Measurements from ENCODE around the gene ZNF287. TPM values are rescaled to one million over a fixed set of nuclear protein-coding genes. Genes with fewer than 3 reads are reported as not detected.
"Not testable (repeated sequence)": the region's sequence is repeated elsewhere in the genome, so short reads cannot be mapped to it uniquely, and the experiment has no call there.

The ZNF287 gene
- total and polyA plus RNA-seq, 10 donors: 5.1 to 12.2 (median 8.8) TPM

DNA sequence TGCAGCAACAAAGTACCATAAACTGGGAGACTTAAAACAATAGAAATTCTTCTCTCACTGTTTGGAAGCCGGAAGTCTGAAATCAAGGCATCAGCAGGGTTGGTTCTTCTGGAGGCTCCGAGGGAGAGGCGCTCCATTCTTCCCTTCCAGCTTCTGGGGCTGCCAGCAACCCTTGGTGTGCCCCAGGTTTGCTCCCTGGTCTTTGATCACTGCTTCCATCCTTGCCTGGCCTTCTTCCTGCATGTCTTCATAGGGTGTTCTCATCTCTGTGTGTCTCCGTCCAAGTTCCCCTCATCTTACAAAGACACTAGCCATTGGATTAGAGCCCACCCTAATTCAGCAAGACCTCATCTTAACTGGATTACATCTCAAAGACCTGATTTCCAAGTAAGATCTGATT, 41.7 kb downstream of the ZNF287 start:
- no peak overlapping the region for H3K4me3 ChIP-seq
- no peaks in the 10 kb centered on the region for H3K9me3 ChIP-seq
- H3K4me1 ChIP-seq: no peaks in the 10 kb centered on the region
- peaks cover 0 to 22% (median 0%) of the 10 kb centered on the region in 7 donors for H3K27me3 ChIP-seq (replicated peaks in 1 of 7)
- TF ChIP-seq POLR2A (IDR thresholded peaks at IDR 0.05): no peak
- TF ChIP-seq, protein P1, sequence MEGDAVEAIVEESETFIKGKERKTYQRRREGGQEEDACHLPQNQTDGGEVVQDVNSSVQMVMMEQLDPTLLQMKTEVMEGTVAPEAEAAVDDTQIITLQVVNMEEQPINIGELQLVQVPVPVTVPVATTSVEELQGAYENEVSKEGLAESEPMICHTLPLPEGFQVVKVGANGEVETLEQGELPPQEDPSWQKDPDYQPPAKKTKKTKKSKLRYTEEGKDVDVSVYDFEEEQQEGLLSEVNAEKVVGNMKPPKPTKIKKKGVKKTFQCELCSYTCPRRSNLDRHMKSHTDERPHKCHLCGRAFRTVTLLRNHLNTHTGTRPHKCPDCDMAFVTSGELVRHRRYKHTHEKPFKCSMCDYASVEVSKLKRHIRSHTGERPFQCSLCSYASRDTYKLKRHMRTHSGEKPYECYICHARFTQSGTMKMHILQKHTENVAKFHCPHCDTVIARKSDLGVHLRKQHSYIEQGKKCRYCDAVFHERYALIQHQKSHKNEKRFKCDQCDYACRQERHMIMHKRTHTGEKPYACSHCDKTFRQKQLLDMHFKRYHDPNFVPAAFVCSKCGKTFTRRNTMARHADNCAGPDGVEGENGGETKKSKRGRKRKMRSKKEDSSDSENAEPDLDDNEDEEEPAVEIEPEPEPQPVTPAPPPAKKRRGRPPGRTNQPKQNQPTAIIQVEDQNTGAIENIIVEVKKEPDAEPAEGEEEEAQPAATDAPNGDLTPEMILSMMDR (IDR thresholded peaks at IDR 0.05 in 8 of 11, conservative IDR thresholded peaks at IDR 0.05 in 3 of 11): no peak
- H3K36me3 ChIP-seq: no peaks in the 10 kb centered on the region
- WGBS, 5 donors: 76 to 94% (median 89%) methylated on average over 4 of the region's 4 CpGs
- no peak for DNase-seq
- H3K27ac ChIP-seq: no peak overlapping the region
- intact Hi-C loops (cut with DNase I; ENCODE audit: low total_unique reads): no loop called here

DNA sequence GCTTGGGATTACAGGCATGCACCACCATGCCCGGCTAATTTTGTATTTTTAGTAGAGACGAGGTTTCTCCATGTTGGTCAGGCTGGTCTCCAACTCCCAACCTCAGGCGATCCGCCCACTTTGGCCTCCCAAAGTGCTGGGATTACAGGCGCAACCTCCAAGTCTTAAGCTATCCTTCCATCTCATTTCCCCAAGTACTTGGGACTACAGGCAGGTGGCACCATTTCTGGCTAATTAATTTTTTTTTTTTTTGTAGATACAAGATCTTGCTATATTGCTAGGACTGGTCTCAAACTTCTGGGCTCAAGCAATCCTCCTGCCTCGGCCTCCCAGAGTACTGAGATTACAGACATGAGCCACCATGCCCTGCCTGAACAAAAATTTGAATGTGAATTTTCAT, 43.4 kb downstream of the ZNF287 start:
- DNase-seq; H3K4me3 ChIP-seq; H3K9me3 ChIP-seq; H3K36me3 ChIP-seq; H3K27ac ChIP-seq; intact Hi-C loops (cut with DNase I; ENCODE audit: low total_unique reads): not testable (repeated sequence)
- H3K27me3 ChIP-seq (replicated peaks in 1 of 7): peaks cover 0 to 14% (median 0%) of the 10 kb centered on the region in 7 donors
- 92 to 96% (median 92%) methylated on average over 6 of the region's 6 CpGs for WGBS, 5 donors
- H3K4me1 ChIP-seq: peaks cover 0 to 11% (median 7%) of the 10 kb centered on the region in 6 donors

DNA sequence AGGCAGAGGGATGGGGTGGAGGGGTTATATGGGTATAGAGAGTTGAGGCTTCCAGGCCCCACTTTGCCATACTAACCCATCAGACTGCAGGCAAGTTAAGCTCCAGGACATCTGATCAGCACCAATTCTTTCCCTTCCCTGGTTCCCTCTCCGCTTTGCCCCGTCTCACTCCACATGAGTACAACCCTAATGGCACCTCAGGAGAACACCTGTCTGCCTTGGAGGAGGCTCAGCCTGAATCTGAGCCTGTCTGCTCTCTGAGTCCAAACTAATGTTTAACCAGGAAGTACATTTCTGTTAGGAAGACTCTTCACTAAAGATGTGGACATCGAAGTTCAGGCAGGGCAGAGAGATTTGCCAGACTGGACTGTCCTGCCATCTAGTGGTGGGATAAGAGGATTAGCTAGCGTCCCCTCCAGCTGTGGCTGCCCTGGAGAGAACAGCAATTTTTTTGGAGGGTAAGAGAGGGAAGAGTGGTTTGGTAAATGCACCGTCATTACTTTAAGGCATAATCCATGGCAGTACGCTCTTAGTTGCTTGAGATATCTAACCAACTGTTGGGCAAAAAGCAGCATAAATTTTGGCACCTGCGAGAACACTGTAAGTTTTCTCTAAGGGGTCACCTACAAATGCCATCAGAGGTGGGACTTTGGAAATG, 47.8 kb downstream of the ZNF287 start:
- 31 to 42% (median 37%) methylated on average over 7 of the region's 7 CpGs for WGBS, 5 donors
- TF ChIP-seq, protein P1 (IDR thresholded peaks at IDR 0.05 in 8 of 11, conservative IDR thresholded peaks at IDR 0.05 in 3 of 11): peak; percentile 88 to 95 (median 92)
- TF ChIP-seq POLR2AphosphoS5 (IDR thresholded peaks at IDR 0.05) (peak in 1 of 3 donors; percentile 58), POLR2A (IDR thresholded peaks at IDR 0.05) (no peak)
- H3K4me3 ChIP-seq: no peak overlapping the region
- peak overlapping the region in 1 of 8 donors; percentile 23 for H3K27ac ChIP-seq
- peaks cover 0 to 15% (median 0%) of the 10 kb centered on the region in 7 donors for H3K27me3 ChIP-seq (replicated peaks in 1 of 7)
- DNase-seq: peak; percentile 82
- H3K9me3 ChIP-seq: no peaks in the 10 kb centered on the region
- no peaks in the 10 kb centered on the region for H3K36me3 ChIP-seq
- peaks cover 0 to 19% (median 10%) of the 10 kb centered on the region in 6 donors for H3K4me1 ChIP-seq
- intact Hi-C loops (cut with DNase I; ENCODE audit: low total_unique reads): loop anchor here (5.0 kb wide), 2 partner anchors 69 to 134 kb away; no protein-coding TSS in a partner anchor

DNA sequence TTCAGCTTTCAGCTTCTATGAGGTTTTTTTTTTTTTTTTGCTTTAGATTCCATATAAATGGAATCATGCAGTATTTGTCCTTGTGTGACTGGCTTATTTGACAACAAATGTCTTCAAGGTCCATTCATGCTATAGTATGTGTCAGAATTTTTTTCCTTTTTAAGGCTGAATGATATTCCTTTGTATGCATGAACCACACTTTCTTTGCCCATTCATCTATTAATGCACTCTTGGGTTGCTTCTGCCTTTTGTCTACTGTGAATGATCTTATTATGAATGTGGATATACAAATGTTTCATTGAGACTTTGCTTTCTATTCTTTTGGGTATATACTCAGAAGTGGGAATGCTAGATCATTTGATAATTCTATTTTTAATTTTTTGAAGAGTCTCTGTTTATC, 50.0 kb downstream of the ZNF287 start:
- TF ChIP-seq POLR2A (IDR thresholded peaks at IDR 0.05) (no peak), POLR2AphosphoS5 (IDR thresholded peaks at IDR 0.05) (no peak)
- TF ChIP-seq, protein P1 (IDR thresholded peaks at IDR 0.05 in 8 of 11, conservative IDR thresholded peaks at IDR 0.05 in 3 of 11): no peak

More for the DNA sequence above, 50.0 kb downstream of the ZNF287 start:
- Histone ChIP-seq H3K27me3 (replicated peaks in 1 of 7) (peaks cover 0 to 21% (median 0%) of the 10 kb centered on the region in 7 donors), H3K36me3 (no peaks in the 10 kb centered on the region), H3K4me3 (no peak overlapping the region), H3K4me1 (peaks cover 0 to 23% (median 11%) of the 10 kb centered on the region in 6 donors), H3K27ac (no peak overlapping the region), H3K9me3 (no peaks in the 10 kb centered on the region)
- intact Hi-C loops (cut with DNase I; ENCODE audit: low total_unique reads): no loop called here
- DNase-seq: no peak
